H1 (cell line): Measurements from ENCODE around the gene MBLAC1. TPM values are rescaled to one million over a fixed set of nuclear protein-coding genes. Genes with fewer than 3 reads are reported as not detected.

Source experiments
- BACH1 ChIP-seq: IDR thresholded peaks from 2 replicates; pipeline ENCODE4 v1.6.1; 2012; ENCODE audit warnings: low read length, improper control_type of control experiment
- CHD7 ChIP-seq: fragments of 300-600 bp; sonication (generic); IDR thresholded peaks from 2 replicates; pipeline ENCODE4 v1.7.1; 2012; ENCODE audit warnings: low read length, moderate library complexity, mild to moderate bottlenecking, inconsistent platforms; ENCODE audit not compliant: insufficient replicate concordance
- GABPA ChIP-seq: IDR thresholded peaks from 2 replicates; pipeline ENCODE4 v1.6.1; 2011; ENCODE audit warnings: mild to moderate bottlenecking, low read length, moderate library complexity, borderline replicate concordance; ENCODE audit not compliant: insufficient read depth
- NANOG ChIP-seq: IDR thresholded peaks from 2 replicates; pipeline ENCODE4 v1.6.1; 2011; ENCODE audit warnings: low read length, low read depth, mild to moderate bottlenecking, inconsistent platforms; ENCODE audit not compliant: insufficient read depth, poor library complexity, severe bottlenecking
- TAF7 ChIP-seq: optimal IDR thresholded peaks from 2 replicates; pipeline ENCODE3; 2011; ENCODE audit warnings: low read depth, mild to moderate bottlenecking, inconsistent platforms, low read length, moderate library complexity, borderline replicate concordance
- TBP ChIP-seq: IDR thresholded peaks from 2 replicates; pipeline ENCODE4 v1.6.1; 2011; ENCODE audit warnings: low read depth, low read length, improper control_type of control experiment
- USF2 ChIP-seq: IDR thresholded peaks from 2 replicates; pipeline ENCODE4 v1.6.1; 2011; ENCODE audit warnings: low read length, improper control_type of control experiment
- polyA plus RNA-seq, 7 experiments: library from polyadenylated mRNA; depleted of rRNA in 3 of 7; stranded (reverse) in 5 of 7; unstranded in 2 of 7; fragments of >200 nt in 5 of 7; fragments of 200-250 nt in 2 of 7; gene quantifications; 1 replicate in 5 of 7; 2 replicates in 1 of 7; 4 replicates in 1 of 7; pipeline versions ENCODE4 v1.2.1 to v1.2.3, GENCODE V29; 2011 to 2013; ENCODE audit warnings: missing spikeins in 2 of 7, mixed read lengths in 2 of 7
- total RNA-seq: library from RNA; stranded (reverse); fragmentation: NEBNext Ultra II Directional; extraction: Animal tissue kit (Norgen Biotek cat#: 25700); gene quantifications from 2 replicates; pipeline ENCODE4 v1.2.1, GENCODE V29; 2021

Gene MBLAC1
- total and polyA plus RNA-seq, 2 of the 8 experiments (the other 6 are each of a cell fraction or from before 2014, with no cell fraction given), result 1.00 to 1.7 TPM

- TF ChIP-seq NANOG, result no peak
- TF ChIP-seq BACH1, result no peak
- TF ChIP-seq TAF7, result peak; percentile 21
- TF ChIP-seq TBP, result peak; percentile 79
- peak; percentile 70; the same call in 1 of the 2 replicates for TF ChIP-seq GABPA
- TF ChIP-seq CHD7, result no peak
- no peak for TF ChIP-seq USF2
Observed at GRCh38 chr7:100158229-100159098, 31.7 kb downstream of the MBLAC1 start, which contains the start of gene TRAPPC14 (continued).
